Panc1 (cell line): Measurements from ENCODE around the gene NNT. TPM values are rescaled to one million over a fixed set of nuclear protein-coding genes. Genes with fewer than 3 reads are reported as not detected.

ENCODE experiments used
- ATAC-seq: fragments of 200-7000 bp; cut with Tn5 transposase; 2 replicates; pipeline ENCODE4 v1.9.1; 2020; ENCODE audit warnings: mild to moderate bottlenecking, moderate library complexity
- BruUV-seq: library from RNA; stranded (reverse); fragments of 400-500 nt; replicated peaks from 2 replicates; lab custom pipeline; 2021; lab: Mats Ljungman, UMichigan
- CTCF ChIA-PET: fragments of 300-600 bp; sonication (Branson Sonifier 250); formaldehyde crosslinking; loops from one replicate; lab custom pipeline; 2022; ENCODE audit warnings: antibody characterized with exemption; lab: Charles Lee
- POLR2A ChIA-PET: fragments of 300-600 bp; sonication (Branson Sonifier 250); formaldehyde crosslinking; loops from one replicate; lab custom pipeline; 2022; ENCODE audit warnings: antibody characterized with exemption; lab: Charles Lee
- DNase-seq: peaks from one replicate; pipeline ENCODE4 v3.0.0-alpha.2; 2010; ENCODE audit warnings: low read depth, low spot score
- H3K27ac ChIP-seq: 2 replicates; pipeline ENCODE4 v1.5.1; 2011; ENCODE audit warnings: mild to moderate bottlenecking, low read length, inconsistent platforms
- H3K27me3 ChIP-seq: fragments of 200-500 bp; sonication (Bioruptor generic); 2 replicates; pipeline ENCODE4 v1.6.0; 2014; ENCODE audit warnings: low read length, inconsistent platforms; ENCODE audit not compliant: control insufficient read depth, insufficient read depth
- H3K36me3 ChIP-seq: fragments of 200-500 bp; sonication (Bioruptor generic); 2 replicates; pipeline ENCODE4 v1.5.1; 2014; ENCODE audit warnings: inconsistent platforms, mild to moderate bottlenecking, low read length, moderate library complexity; ENCODE audit not compliant: control insufficient read depth, insufficient read depth
- H3K4me1 ChIP-seq: 2 replicates; pipeline ENCODE4 v1.5.1; 2011; ENCODE audit warnings: inconsistent platforms, mild to moderate bottlenecking, low read length, moderate library complexity; ENCODE audit not compliant: control insufficient read depth, insufficient read depth
- H3K4me3 ChIP-seq, 2 experiments: 2 replicates each; pipeline ENCODE4 v1.5.1; 2011 to 2012; ENCODE audit warnings: low read depth in 2 of 2, low read length in 2 of 2, mild to moderate bottlenecking in 2 of 2, inconsistent platforms in 1 of 2, moderate library complexity in 1 of 2
- H3K9me3 ChIP-seq: fragments of 200-500 bp; sonication (Bioruptor generic); 2 replicates; pipeline ENCODE4 v1.5.1; 2014; ENCODE audit warnings: low read depth, mild to moderate bottlenecking, inconsistent platforms, low read length, moderate library complexity; ENCODE audit not compliant: control insufficient read depth, insufficient read depth
- CTCF ChIP-seq: fragments of 450-650 bp; IDR thresholded peaks from 2 replicates; pipeline ENCODE4 v1.5.1; 2017; ENCODE audit warnings: mild to moderate bottlenecking
- POLR2AphosphoS5 ChIP-seq: IDR thresholded peaks from 2 replicates; pipeline ENCODE4 v1.6.1; 2012; ENCODE audit warnings: mild to moderate bottlenecking, low read depth, low read length, moderate library complexity
- REST ChIP-seq, 2 experiments: IDR thresholded peaks; 2 replicates each; pipeline ENCODE4 v1.6.1; 2011 to 2012; ENCODE audit warnings: low read depth in 2 of 2, control low read depth in 1 of 2, low read length in 1 of 2, mild to moderate bottlenecking in 1 of 2, moderate library complexity in 1 of 2; ENCODE audit not compliant: insufficient read depth in 1 of 2
- SIN3A ChIP-seq: IDR thresholded peaks from 2 replicates; pipeline ENCODE4 v1.6.1; 2012; ENCODE audit warnings: low read depth, mild to moderate bottlenecking, low read length, moderate library complexity, borderline replicate concordance; ENCODE audit not compliant: insufficient read depth
- TCF7L2 ChIP-seq: IDR thresholded peaks from 2 replicates; pipeline ENCODE4 v1.6.1; 2011; ENCODE audit warnings: mild to moderate bottlenecking, low read depth, low read length, inconsistent platforms
- in situ Hi-C: cut with HindIII; loops from 2 replicates; pipeline ENCODE4 v1.10.0; 2016; ENCODE audit warnings: low sequenced_read_pairs, low pct_unique_long_range_greater_than_20kb
- intact Hi-C: fragments of 100-400 bp; cut with micrococcal nuclease; formaldehyde crosslinking; loops from one replicate; pipeline ENCODE4 v1.10.0; 2022; ENCODE audit not compliant: unreplicated experiment
- total RNA-seq: library from RNA; stranded (reverse); gene quantifications from one replicate; pipeline ENCODE4 v1.2.1, GENCODE V29; 2021; ENCODE audit not compliant: unreplicated experiment

The NNT gene
- total RNA-seq, 1 experiment from 2014 or later = 78.7 TPM

GRCh38 chr5:43701227-43701626, 98.2 kb downstream of the NNT start:
- no peak for DNase-seq
- Histone ChIP-seq H3K27me3 (no peaks in the 10 kb centered on the region), H3K36me3 (no peaks in the 10 kb centered on the region; the same call in 1 of the 2 replicates), H3K9me3 (no peaks in the 10 kb centered on the region), H3K4me3 (no peak overlapping the region), H3K27ac (no peak overlapping the region), H3K4me1 (no peaks in the 10 kb centered on the region)
- ChIA-PET POLR2A (no interaction called here), CTCF (no interaction called here)
- TF ChIP-seq SIN3A (no peak), REST (IDR thresholded peaks at IDR 0.05; ENCODE audit: insufficient read depth in 1 of 2, low read depth in 2 of 2, low read length in 1 of 2) (no peak), POLR2AphosphoS5 (no peak), TCF7L2 (no peak), CTCF (no peak)
- ATAC-seq = no peak
- BruUV-seq = no TSS peak
- in situ Hi-C loops (no loop called here), intact Hi-C loops (no loop called here)

GRCh38 chr5:43702293-43702692, 99.3 kb downstream of the NNT start:
- BruUV-seq = no TSS peak
- Histone ChIP-seq H3K9me3 (no peaks in the 10 kb centered on the region), H3K27me3 (no peaks in the 10 kb centered on the region), H3K4me1 (no peaks in the 10 kb centered on the region), H3K36me3 (no peaks in the 10 kb centered on the region; the same call in 1 of the 2 replicates), H3K27ac (no peak overlapping the region), H3K4me3 (no peak overlapping the region)
- DNase-seq (no peak), ATAC-seq (no peak)
- ChIA-PET CTCF (no interaction called here), POLR2A (no interaction called here)
- TF ChIP-seq REST (IDR thresholded peaks at IDR 0.05; ENCODE audit: insufficient read depth in 1 of 2, low read depth in 2 of 2, low read length in 1 of 2) (no peak), CTCF (no peak), TCF7L2 (no peak), SIN3A (no peak), POLR2AphosphoS5 (no peak)
- intact Hi-C loops = no loop called here
- in situ Hi-C loops = no loop called here
